PFSK-1 (cell line): ENCODE results near the gene TAGLN3.

Experiments
- POLR2AphosphoS5 ChIP-seq: IDR thresholded peaks from 2 replicates; pipeline ENCODE4 v1.6.1; 2012; ENCODE audit warnings: low read depth, mild to moderate bottlenecking, control low read depth, low read length, moderate library complexity
- SIN3A ChIP-seq: IDR thresholded peaks from 2 replicates; pipeline ENCODE4 v1.6.1; 2012; ENCODE audit warnings: mild to moderate bottlenecking, low read length, moderate library complexity, borderline replicate concordance; ENCODE audit not compliant: insufficient read depth
- TAF1 ChIP-seq: IDR thresholded peaks from 2 replicates; pipeline ENCODE4 v1.6.1; 2012; ENCODE audit warnings: low read length, control low read depth, borderline replicate concordance; ENCODE audit not compliant: insufficient read depth

DNA sequence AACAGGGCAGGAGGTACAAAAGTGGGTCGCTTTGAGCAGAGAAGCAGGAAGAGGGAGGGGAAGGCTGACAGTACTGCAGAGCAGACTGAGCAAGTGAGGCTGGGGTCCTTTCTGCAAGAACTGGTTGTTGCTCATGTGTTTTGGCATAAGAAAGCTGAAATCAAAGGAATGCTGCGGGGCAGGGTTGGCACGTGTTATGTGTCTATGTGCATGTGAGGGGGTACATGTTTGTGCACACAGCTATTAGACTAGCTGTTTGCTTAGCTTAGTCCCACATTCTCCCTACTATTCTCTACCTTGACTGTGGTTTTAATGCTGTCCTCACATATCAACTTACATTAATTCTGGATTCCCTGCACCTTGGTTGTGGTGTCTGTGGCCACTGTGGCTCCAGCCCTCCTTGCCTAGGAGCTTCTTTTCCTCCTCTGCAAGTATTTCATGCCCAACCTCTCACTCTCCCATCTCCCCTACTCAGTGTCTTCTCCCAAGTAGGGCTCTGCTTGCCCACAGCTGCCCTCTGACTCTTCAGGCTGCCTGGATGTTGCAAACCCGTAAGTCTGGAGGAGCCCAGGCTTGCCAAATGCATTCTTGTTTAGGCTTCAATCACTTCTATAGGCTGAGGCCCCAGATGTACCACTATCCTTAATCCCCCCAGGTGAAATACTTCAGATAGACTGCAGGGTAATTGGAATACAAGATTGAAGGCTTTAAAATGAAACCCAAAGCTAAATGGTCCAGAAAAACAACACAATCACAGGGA, 4.8 kb downstream of the TAGLN3 start:
- no peak for TF ChIP-seq POLR2AphosphoS5
- no peak for TF ChIP-seq TAF1
- TF ChIP-seq SIN3A, result no peak
